Endothelial cell of umbilical vein (primary cell): ENCODE measurements around the gene ARHGAP22.

Source experiments
- EZH2 ChIP-seq: IDR thresholded peaks from 2 replicates; pipeline ENCODE4 v1.6.1; 2012; ENCODE audit warnings: borderline replicate concordance, low read depth, mild to moderate bottlenecking, moderate library complexity, low read length, inconsistent platforms; ENCODE audit not compliant: severe bottlenecking
- FOS ChIP-seq: IDR thresholded peaks from 2 replicates; pipeline ENCODE4 v1.6.1; 2011; ENCODE audit warnings: mild to moderate bottlenecking, low read length, moderate library complexity, borderline replicate concordance; ENCODE audit not compliant: insufficient read depth
- GATA2 ChIP-seq: IDR thresholded peaks from 2 replicates; pipeline ENCODE4 v1.7.0; 2011; ENCODE audit warnings: low read depth, mild to moderate bottlenecking, moderate library complexity, mixed read lengths, low read length; ENCODE audit not compliant: insufficient read length, insufficient read depth
- JUN ChIP-seq: IDR thresholded peaks from 2 replicates; pipeline ENCODE4 v1.6.1; 2011; ENCODE audit warnings: borderline replicate concordance, low read depth; ENCODE audit not compliant: insufficient read length, insufficient read depth
- MYC ChIP-seq: IDR thresholded peaks from one replicate; pipeline ENCODE4 v1.6.1; 2011; ENCODE audit warnings: mild to moderate bottlenecking, low read depth, low read length
- POLR2A ChIP-seq: IDR thresholded peaks from 2 replicates; pipeline ENCODE4 v1.6.1; 2012; ENCODE audit warnings: low read depth, mild to moderate bottlenecking, control low read depth, low read length
- POLR2AphosphoS5 ChIP-seq: IDR thresholded peaks from 2 replicates; pipeline ENCODE4 v1.6.1; 2012; ENCODE audit warnings: low read depth, mild to moderate bottlenecking, control low read depth, low read length, moderate library complexity; ENCODE audit not compliant: insufficient read depth
- TF ChIP-seq, protein P1 (sequence below), 2 donors: IDR thresholded peaks; 1 replicate in 1 of 2; 2 replicates in 1 of 2; pipeline ENCODE4 v1.5.1; 2011; ENCODE audit warnings: low read length in 2 of 2, mild to moderate bottlenecking in 2 of 2, moderate library complexity in 2 of 2, control low read depth in 1 of 2, inconsistent platforms in 1 of 2, low read depth in 1 of 2; ENCODE audit not compliant: insufficient read depth in 1 of 2; ENCODE audit errors: extremely low read depth in 1 of 2
- TF ChIP-seq, protein P2 (sequence below): IDR thresholded peaks from 2 replicates; pipeline ENCODE4 v1.6.1; 2011; ENCODE audit not compliant: insufficient read depth, insufficient read length

DNA sequence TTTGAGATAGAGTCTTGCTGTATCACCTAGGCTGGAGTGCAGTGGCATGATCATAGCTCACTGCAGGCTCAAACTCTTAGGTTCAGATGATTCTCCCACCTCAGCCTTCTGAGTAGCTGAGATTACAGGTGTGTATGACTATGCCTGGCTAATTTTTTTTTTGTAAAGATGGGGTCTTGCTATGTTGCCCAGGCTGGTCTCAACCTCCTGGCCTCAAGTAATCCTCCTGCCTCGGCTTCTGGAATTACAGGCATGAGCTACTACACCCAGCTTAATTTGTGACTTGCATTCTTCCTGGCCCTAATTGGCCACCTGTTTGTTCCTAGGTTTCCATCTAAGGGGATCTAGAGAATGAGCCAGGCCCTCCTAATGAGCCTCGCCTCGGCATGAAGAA lies 9.3 kb downstream of the ARHGAP22 start:
- TF ChIP-seq, protein P1, sequence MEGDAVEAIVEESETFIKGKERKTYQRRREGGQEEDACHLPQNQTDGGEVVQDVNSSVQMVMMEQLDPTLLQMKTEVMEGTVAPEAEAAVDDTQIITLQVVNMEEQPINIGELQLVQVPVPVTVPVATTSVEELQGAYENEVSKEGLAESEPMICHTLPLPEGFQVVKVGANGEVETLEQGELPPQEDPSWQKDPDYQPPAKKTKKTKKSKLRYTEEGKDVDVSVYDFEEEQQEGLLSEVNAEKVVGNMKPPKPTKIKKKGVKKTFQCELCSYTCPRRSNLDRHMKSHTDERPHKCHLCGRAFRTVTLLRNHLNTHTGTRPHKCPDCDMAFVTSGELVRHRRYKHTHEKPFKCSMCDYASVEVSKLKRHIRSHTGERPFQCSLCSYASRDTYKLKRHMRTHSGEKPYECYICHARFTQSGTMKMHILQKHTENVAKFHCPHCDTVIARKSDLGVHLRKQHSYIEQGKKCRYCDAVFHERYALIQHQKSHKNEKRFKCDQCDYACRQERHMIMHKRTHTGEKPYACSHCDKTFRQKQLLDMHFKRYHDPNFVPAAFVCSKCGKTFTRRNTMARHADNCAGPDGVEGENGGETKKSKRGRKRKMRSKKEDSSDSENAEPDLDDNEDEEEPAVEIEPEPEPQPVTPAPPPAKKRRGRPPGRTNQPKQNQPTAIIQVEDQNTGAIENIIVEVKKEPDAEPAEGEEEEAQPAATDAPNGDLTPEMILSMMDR (IDR thresholded peaks at IDR 0.05; ENCODE audit: extremely low read depth in 1 of 2, insufficient read depth in 1 of 2, low read depth in 1 of 2, low read length in 2 of 2): no peak
- TF ChIP-seq EZH2 (no peak), FOS (no peak), POLR2A (no peak), POLR2AphosphoS5 (no peak), JUN (no peak), MYC (no peak), GATA2 (no peak)
- TF ChIP-seq, protein P2, sequence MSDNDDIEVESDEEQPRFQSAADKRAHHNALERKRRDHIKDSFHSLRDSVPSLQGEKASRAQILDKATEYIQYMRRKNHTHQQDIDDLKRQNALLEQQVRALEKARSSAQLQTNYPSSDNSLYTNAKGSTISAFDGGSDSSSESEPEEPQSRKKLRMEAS: no peak
